ENCODE results near the gene COLEC12. TPM values are rescaled to one million over a fixed set of nuclear protein-coding genes. Genes with fewer than 3 reads are reported as not detected.

The COLEC12 gene
- polyA plus RNA-seq, 1 donor (not counting 4 experiments of a cell fraction or from before 2014, with no cell fraction given) = not detected

- Histone ChIP-seq H3K27ac (ENCODE audit: control insufficient read depth, insufficient read depth, low read length) (no peak overlapping the region), H3K4me1 (ENCODE audit: control insufficient read depth, extremely low read depth, insufficient read depth, low read length) (no peaks in the 10 kb centered on the region), H3K36me3 (ENCODE audit: control insufficient read depth in 2 of 2, extremely low read depth in 1 of 2, insufficient read depth in 2 of 2, low read length in 2 of 2) (no peaks in the 10 kb centered on the region), H3K9ac (ENCODE audit: control insufficient read depth, extremely low read depth, insufficient read depth, low read length) (no peak overlapping the region), H2AFZ (ENCODE audit: control insufficient read depth, low read length) (no peak overlapping the region), H3K27me3 (ENCODE audit: control insufficient read depth, extremely low read depth, insufficient read depth, low read length) (no peaks in the 10 kb centered on the region), H3K4me2 (ENCODE audit: control insufficient read depth, extremely low read depth, insufficient read depth, low read depth, low read length) (no peak overlapping the region), H3K4me3 (ENCODE audit: control insufficient read depth in 2 of 3, extremely low read depth in 1 of 3, insufficient read depth in 2 of 3, low read depth in 1 of 3, low read length in 3 of 3) (no peak overlapping the region), H4K20me1 (ENCODE audit: control insufficient read depth, extremely low read depth, insufficient read depth, low read length) (no peaks in the 10 kb centered on the region), H3K9me1 (ENCODE audit: control insufficient read depth, extremely low read depth, insufficient read depth, low read length) (no peaks in the 10 kb centered on the region), H3K9me3 (ENCODE audit: control insufficient read depth, low read depth, low read length) (no peaks in the 10 kb centered on the region), H3K79me2 (ENCODE audit: control insufficient read depth, insufficient read depth, low read length) (no peaks in the 10 kb centered on the region)
- dilution Hi-C loops (cut with MboI; ENCODE audit: extremely low pct_ligation_motif_present, low sequenced_read_pairs) = no loop called here
- FAIRE-seq (no peak), DNase-seq (ENCODE audit: low read depth, low spot score) (no peak)
- TF ChIP-seq CTCF (optimal IDR thresholded peaks at IDR 0.05 in 1 of 3, IDR thresholded peaks at IDR 0.05 in 1 of 3, conservative IDR thresholded peaks at IDR 0.05 in 1 of 3; ENCODE audit: extremely low read depth in 1 of 3, insufficient read depth in 2 of 3, low read length in 3 of 3) (no peak), EZH2 (IDR thresholded peaks at IDR 0.05; ENCODE audit: low read length) (no peak)
Measured at GRCh38 chr18:388200-388599, 112.3 kb downstream of the COLEC12 start.

- Histone ChIP-seq H3K9me3 (ENCODE audit: control insufficient read depth, low read depth, low read length) (no peaks in the 10 kb centered on the region), H3K4me1 (ENCODE audit: control insufficient read depth, extremely low read depth, insufficient read depth, low read length) (no peaks in the 10 kb centered on the region), H4K20me1 (ENCODE audit: control insufficient read depth, extremely low read depth, insufficient read depth, low read length) (no peaks in the 10 kb centered on the region), H3K4me2 (ENCODE audit: control insufficient read depth, extremely low read depth, insufficient read depth, low read depth, low read length) (no peak overlapping the region), H2AFZ (ENCODE audit: control insufficient read depth, low read length) (no peak overlapping the region), H3K79me2 (ENCODE audit: control insufficient read depth, insufficient read depth, low read length) (no peaks in the 10 kb centered on the region), H3K27ac (ENCODE audit: control insufficient read depth, insufficient read depth, low read length) (no peak overlapping the region), H3K27me3 (ENCODE audit: control insufficient read depth, extremely low read depth, insufficient read depth, low read length) (no peaks in the 10 kb centered on the region), H3K9ac (ENCODE audit: control insufficient read depth, extremely low read depth, insufficient read depth, low read length) (no peak overlapping the region), H3K4me3 (ENCODE audit: control insufficient read depth in 2 of 3, extremely low read depth in 1 of 3, insufficient read depth in 2 of 3, low read depth in 1 of 3, low read length in 3 of 3) (no peak overlapping the region), H3K9me1 (ENCODE audit: control insufficient read depth, extremely low read depth, insufficient read depth, low read length) (no peaks in the 10 kb centered on the region), H3K36me3 (ENCODE audit: control insufficient read depth in 2 of 2, extremely low read depth in 1 of 2, insufficient read depth in 2 of 2, low read length in 2 of 2) (no peaks in the 10 kb centered on the region)
- dilution Hi-C loops (cut with MboI; ENCODE audit: extremely low pct_ligation_motif_present, low sequenced_read_pairs) = no loop called here
- TF ChIP-seq EZH2 (IDR thresholded peaks at IDR 0.05; ENCODE audit: low read length) (no peak), CTCF (optimal IDR thresholded peaks at IDR 0.05 in 1 of 3, IDR thresholded peaks at IDR 0.05 in 1 of 3, conservative IDR thresholded peaks at IDR 0.05 in 1 of 3; ENCODE audit: extremely low read depth in 1 of 3, insufficient read depth in 2 of 3, low read length in 3 of 3) (no peak)
- FAIRE-seq = no peak
- no peak for DNase-seq (ENCODE audit: low read depth, low spot score)
Measured at GRCh38 chr18:386994-387393, 113.5 kb downstream of the COLEC12 start.

Measured in keratinocyte (primary cell).